HG03571 (cell line): ENCODE data around the gene RNF215.

ENCODE experiments used
- ATAC-seq: cut with Tn5 transposase; IDR thresholded peaks from one replicate; pipeline ENCODE4 v1.9.1; 2021; ENCODE audit not compliant: unreplicated experiment

The RNF215 gene

DNA sequence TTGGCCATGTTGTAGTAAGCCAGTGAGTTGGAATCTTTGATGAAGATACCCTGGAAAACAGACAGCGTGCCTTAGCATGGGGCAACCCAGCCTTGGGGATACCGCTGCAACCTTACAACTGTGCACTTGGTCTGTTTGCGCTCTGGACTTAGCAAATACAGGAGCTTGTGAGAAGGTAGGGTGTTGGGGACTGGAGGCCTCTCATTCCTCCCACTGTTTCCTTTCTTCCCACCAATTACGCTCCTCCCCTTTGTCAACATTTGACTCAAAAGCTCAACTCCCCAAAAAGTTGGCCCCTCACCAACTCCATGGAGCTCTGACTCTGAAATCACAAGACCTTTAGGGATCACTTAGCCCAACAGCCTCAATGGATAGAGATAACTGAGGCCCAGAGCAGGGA, 52.6 kb downstream of the RNF215 start:
- no peak for ATAC-seq

DNA sequence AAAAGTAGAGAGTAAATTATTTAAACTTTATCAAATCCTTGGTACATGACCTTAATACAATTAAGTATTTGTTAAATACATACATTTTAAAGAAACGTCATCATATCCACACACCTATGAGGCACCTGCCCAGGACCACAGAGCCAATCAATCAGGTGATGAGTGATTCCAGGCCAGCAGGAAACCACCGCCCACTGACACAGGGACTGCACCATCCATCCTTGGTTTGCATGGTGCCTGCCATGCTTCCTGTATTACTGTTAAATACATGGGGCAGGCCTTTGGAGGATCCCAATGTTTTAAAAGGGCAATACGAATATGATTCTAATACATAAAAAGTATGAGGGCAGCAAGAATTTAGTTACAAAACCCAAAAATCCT, 53.5 kb downstream of the RNF215 start:
- no peak for ATAC-seq

DNA sequence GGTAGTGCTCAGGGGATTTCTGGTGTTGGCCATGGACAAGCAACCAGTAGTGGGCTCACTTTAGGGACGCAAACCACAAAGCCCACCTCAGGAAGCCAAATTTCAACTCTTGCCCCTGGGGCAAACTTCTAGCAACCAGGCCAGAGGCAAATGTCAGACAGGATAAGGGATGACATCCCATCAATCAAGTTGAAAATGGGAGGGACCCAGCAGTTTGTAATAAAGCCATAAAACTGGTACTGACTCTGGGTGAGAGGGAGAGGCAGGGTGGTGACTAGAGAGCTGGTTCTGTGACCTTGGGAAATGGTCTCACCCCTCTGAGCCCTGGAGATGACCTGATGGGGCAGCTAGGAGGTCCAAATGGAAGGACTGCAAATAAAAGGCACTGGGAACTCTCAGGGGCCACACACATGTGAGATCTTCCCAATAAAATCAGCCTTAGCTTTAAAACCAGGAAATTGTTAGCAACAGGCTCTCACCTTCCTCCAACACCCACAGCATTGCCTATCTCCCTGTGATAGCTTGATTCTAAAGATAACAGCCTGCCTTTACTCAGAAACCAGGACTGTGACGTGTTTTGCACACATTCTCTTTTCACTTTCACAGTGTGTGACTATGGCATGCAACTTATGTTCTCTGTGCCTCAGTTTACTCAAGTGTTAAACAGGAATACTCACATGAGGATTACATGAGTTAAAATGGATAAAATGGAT, 54.1 kb downstream of the RNF215 start:
- ATAC-seq, result no peak

DNA sequence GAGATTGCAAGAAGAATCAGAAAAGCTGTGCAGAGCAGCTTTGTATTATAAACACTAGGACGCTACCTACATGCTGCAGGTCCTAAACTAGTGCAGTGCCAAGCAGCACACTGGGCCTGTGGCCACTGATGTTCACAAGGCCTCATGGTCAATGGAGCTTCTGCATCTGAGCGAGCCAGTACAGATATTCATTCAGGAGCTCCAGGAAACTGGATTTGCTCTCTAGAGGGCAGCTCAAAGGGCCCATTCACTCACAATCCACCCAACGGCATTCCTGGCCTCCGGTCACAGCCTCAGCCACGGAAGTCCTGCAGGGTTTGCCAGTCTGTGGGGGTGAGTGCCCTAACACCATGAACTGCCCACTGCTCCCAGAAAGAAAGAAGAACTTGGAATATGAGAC, 54.7 kb downstream of the RNF215 start:
- ATAC-seq, result no peak
